ENCODE results near the gene MAP2K3.

The MAP2K3 gene

GRCh38 chr17:21284319-21285163 lies at the start of gene MAP2K3:
TSS of gene MAP2K3 (plus strand) at chr17:21284711. CDS start at chr17:21284921, 210 bp downstream.
- peak; percentile 97 for DNase-seq

GRCh38 chr17:21235921-21236320 lies 48.6 kb upstream of the MAP2K3 start:
- DNase-seq: no peak

DNA sequence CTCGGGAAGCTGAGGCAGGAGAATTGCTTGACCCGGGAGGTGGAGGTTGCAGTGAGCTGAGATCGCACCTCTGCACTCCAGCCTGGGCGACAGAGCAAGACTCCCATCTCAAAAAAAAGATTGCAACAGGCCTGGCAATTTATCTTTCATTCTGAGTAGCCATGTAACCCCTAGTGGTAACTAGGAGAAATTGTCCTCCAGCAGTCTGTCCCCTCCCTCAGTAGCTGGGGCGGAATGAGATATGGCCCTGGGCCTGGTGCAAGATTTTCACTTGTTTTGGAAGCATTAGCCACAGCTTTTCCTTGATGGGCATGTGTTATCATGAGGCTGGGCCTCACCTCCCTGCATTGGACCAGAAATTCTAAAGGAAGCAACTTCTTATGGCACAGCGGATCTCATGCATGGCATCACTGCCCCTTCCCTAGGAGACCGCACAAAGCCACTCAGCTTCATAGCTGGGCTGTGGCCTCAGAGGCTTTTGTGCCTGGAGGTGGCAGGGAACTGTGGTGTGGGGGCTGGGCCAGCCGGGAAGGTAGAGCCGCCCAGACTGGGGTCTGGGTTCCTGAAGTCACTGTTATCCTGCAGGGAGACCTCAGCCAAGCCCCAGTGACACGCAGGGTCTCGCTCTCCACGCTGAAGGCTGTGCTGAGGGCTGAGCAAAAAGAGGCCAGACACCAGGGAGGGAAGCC lies 44.7 kb upstream of the MAP2K3 start:
- DNase-seq: no peak

- DNase-seq: no peak
Observed at GRCh38 chr17:21240369-21241055, 44.0 kb upstream of the MAP2K3 start.

- no peak for DNase-seq
Observed at GRCh38 chr17:21241564-21241963, 42.9 kb upstream of the MAP2K3 start.

GRCh38 chr17:21242026-21242697 lies 42.3 kb upstream of the MAP2K3 start:
- DNase-seq: no peak

DNA sequence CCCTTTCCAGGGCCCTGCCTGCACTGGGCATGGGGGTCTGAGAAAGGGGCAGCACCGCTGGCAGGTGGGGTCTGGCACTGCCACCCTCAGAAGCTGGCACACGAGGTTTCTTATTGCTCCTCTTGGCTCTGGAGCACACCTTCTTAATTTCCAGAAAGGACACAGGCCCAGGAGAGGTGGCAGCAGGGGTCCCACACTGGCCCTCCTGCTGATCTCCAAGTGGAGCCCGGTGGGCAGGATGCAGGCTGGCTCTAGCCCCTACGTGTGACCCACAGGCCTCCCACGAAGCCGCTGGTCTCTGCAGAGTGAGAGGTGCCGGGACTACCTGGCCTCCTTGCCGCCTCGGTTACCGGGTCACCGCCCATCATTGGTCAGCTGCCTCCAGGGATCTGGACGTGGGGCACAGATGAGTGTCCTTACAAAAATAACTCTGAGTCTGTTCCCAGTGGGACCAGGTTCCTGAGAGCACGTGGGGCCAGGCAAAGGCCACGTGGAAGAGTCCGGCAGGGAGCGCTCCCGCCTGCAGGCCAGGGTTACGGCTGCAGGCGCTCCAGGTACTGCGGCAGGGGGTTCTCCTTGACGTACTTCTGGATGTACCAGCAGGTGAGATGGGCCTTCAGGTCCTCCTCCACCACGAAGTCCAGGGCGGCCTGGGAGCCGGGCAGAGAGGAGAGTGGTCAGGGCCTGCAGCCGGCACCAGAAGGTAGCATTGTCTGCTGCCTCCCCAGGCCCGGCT lies 41.6 kb upstream of the MAP2K3 start:
- DNase-seq: no peak

DNA sequence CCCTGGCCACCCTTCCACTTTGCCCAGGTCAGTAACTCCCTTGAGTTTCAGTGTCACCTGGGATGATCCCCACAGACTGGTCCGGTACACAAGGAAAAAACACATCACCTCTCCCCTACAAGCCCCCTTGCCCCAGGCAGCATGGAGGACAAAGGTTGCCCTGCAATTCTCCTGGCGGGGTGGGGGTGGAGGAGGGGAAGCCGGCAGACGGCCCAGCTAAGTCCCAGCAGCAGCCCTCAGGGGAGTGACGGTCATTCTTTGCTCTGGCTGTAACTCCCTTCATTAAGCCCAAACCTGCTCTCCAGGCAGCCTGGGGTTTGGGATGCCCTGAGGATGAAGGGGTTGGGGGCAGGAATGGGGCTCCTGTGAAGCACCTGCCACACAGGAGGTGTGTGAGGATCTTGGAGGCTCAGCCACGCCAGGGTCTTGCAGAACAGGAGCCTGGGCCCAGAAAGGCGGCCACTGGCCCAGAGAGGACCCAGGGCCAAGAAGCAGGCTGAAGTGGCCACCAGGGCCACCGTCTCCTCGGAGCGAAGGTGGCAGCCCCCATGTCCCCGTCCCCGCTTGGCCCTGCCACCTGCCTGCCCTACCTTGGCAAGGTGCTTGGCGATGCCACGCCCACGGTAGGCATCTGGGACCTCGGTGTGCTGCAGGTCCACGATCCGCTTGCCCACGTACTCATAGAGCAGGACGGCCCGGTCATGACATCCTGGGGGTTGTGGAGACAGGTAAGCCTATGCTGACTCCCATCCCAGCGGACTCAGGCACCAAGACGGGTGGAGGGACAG lies 40.8 kb upstream of the MAP2K3 start:
- DNase-seq: no peak

GRCh38 chr17:21245639-21246084 lies 38.8 kb upstream of the MAP2K3 start:
- DNase-seq: no peak

DNA sequence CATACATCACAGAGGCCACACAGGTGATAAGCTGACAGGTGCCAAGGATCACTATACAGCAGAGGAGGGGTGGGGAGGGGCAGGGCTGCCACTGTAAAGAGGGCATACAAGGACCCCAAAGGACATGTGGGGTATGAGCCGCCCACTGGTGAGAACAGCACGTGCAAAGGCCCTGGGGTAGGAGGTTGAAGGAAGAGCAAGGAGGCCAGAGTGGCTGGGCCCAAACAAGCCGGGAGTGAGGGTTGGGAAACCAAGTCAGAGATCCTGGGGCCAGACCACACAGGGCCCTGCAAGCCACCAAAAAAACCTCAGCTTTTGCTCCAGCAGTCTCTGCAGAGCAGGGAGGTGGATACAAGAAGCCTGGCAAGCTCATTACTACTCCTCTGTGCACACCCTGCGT lies 37.8 kb upstream of the MAP2K3 start:
- DNase-seq: no peak

DNA sequence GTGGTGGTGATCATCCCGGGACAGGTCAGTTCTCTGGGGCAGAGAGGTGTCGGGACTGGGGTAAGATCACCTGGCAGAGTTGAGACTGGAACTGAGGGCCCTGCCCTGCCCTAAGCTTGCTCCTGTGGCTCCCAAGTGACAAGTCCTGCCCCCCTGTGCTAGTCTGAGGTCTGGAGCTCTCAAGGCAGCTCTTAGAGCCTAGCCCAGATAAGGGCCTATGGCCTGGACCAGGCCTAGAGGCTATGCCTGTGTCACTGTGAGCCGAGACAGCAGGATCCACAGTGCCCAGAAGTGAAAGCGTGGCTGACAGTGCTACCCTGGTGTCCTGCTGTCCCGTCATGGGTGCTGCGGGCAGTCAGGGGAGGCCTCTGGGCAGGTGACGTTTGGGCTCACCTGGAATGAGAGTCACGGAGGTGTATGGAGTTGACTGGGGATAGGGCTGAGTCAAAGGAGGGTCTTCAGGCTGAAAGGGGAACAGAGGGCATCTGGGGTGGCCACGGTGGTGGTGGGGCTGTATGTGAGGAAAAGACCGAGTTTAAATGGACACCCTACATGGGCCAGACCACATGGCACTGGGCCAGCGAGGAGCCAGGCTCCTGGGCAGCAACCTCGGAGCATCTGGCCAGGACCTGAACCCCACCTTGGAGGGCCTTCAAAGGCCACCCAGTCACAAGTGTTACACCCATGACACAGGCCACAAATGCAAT lies 36.8 kb upstream of the MAP2K3 start:
- no peak for DNase-seq

GRCh38 chr17:21248500-21248899 lies 36.0 kb upstream of the MAP2K3 start:
- no peak for DNase-seq

DNA sequence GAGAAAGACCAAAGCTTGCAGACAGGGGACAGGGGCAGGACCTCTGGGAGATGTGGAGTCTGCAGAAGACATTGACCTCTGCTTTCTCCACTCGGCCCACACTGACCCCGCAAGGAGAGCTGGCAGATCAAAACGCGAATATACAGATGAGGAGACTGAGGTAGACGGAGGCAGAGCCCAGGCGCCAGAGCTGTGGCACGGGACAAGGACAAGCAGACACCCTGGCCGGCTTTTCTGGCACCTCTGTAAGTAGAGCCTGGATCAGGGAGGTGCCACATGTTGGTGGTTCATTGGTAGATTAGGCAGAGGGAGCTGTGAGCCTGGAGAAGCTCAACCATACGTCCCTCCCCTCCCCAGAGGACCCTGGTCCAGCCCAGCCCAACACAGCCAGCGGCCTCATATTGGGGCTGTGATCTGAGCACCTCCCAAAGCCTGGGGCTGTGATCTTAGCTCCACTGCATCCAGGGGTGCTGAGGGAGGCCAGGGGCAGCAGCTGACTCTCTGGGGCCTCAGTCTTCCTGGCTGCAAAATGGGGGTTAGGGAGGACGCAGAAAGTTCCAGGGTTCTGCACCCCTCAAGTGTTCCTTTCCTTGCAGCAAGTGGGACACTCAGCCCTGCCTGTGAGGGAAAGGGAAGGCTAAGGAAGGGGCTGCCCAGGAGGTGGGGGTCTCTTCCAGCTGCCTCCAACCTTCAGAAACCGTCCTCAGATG lies 35.3 kb upstream of the MAP2K3 start:
- no peak for DNase-seq

GRCh38 chr17:21249920-21250703 lies 34.4 kb upstream of the MAP2K3 start:
- no peak for DNase-seq

DNA sequence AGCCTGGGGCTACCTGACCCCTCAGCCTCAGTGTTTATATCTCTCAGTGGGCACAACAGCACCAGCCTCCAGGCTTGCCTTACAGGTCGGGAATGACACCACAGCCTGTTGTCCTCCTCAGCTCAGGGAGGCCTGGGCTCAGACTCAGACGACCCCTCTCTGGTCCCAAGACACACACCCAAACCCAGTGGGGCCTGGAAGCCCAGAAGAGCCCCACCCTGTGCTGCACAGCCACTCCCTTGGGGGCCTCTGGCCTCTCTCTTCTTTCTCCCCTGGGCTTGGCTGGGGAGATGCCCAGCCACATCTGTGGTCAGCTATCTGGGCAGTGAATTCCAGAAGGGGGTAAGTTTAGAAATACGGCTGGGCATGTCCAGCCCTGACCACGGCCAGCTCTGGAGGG lies 33.7 kb upstream of the MAP2K3 start:
- DNase-seq: no peak

- no peak for DNase-seq
Observed at GRCh38 chr17:21251337-21252010, 33.0 kb upstream of the MAP2K3 start.

GRCh38 chr17:21252289-21252795 lies 32.2 kb upstream of the MAP2K3 start:
- DNase-seq: no peak

All from activated naive CD4-positive, alpha-beta T cell treated with anti-CD3 and anti-CD28 coated beads, Interleukin-2, amount 50 U/mL, for 16 hours (primary cell).